ENCODE data around the gene RBM47. TPM values are rescaled to one million over a fixed set of nuclear protein-coding genes. Genes with fewer than 3 reads are reported as not detected.

Gene RBM47
- total and polyA plus RNA-seq, 2 experiments from 2014 or later, result 35.6 to 139 TPM

DNA sequence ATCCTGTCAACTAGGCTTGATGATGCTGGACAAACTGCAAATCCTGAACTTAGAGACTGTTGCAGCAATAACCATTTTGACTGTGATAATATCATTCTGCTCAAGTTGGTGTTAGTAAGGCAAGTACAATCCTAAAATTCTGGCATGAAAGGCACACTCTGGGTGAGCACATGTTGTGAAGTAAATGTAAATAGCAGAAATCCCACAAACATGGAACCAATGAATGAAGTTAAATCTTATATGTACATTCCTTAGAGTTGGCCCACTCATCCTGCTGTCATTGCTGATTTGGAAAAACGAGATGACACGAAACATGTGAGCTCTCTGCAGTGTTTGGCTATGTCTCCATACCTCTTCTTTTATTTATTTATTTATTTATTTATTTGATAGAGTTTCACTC, 21.0 kb downstream of the RBM47 start:
- no peaks in the 10 kb centered on the region for H3K27me3 Mint-ChIP-seq (ENCODE audit: insufficient read depth, low read depth, poor library complexity)
- H3K4me1 Mint-ChIP-seq, result peaks cover 29% of the 10 kb centered on the region
- 0 out of 2 replicates have a peak overlapping the region, but pooled peaks have one; percentile 76 for H3K27ac ChIP-seq (ENCODE audit: low read depth)
- H3K36me3 ChIP-seq (ENCODE audit: insufficient read depth), result no peaks in the 10 kb centered on the region; the same call in none of the 2 replicates
- H3K4me1 ChIP-seq (ENCODE audit: insufficient read depth), result peaks cover 26% of the 10 kb centered on the region
- peaks cover 6% of the 10 kb centered on the region; the same call in 1 of the 2 replicates for H3F3A ChIP-seq (replicated peaks; ENCODE audit: low read depth)
- H4K20me1 ChIP-seq (replicated peaks; ENCODE audit: insufficient read depth), result peaks cover 27% of the 10 kb centered on the region
- H3K27me3 ChIP-seq (ENCODE audit: insufficient read depth), result no peaks in the 10 kb centered on the region
- no peak overlapping the region for H3K4me2 ChIP-seq
- H3K4me3 ChIP-seq, result no peak overlapping the region
- H3K4me3 Mint-ChIP-seq, result no peak overlapping the region
- DNase-seq (ENCODE audit: low spot score) (no peak), ATAC-seq (no peak)
- H3K36me3 Mint-ChIP-seq (ENCODE audit: low read depth), result peaks cover 46% of the 10 kb centered on the region
- H3K79me2 ChIP-seq (replicated peaks; ENCODE audit: insufficient read depth), result peaks cover 100% of the 10 kb centered on the region
- H2AFZ ChIP-seq, result no peak overlapping the region
- H3K9me3 Mint-ChIP-seq, result no peaks in the 10 kb centered on the region
- TF ChIP-seq, protein P1, sequence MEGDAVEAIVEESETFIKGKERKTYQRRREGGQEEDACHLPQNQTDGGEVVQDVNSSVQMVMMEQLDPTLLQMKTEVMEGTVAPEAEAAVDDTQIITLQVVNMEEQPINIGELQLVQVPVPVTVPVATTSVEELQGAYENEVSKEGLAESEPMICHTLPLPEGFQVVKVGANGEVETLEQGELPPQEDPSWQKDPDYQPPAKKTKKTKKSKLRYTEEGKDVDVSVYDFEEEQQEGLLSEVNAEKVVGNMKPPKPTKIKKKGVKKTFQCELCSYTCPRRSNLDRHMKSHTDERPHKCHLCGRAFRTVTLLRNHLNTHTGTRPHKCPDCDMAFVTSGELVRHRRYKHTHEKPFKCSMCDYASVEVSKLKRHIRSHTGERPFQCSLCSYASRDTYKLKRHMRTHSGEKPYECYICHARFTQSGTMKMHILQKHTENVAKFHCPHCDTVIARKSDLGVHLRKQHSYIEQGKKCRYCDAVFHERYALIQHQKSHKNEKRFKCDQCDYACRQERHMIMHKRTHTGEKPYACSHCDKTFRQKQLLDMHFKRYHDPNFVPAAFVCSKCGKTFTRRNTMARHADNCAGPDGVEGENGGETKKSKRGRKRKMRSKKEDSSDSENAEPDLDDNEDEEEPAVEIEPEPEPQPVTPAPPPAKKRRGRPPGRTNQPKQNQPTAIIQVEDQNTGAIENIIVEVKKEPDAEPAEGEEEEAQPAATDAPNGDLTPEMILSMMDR (conservative IDR thresholded peaks at IDR 0.05; ENCODE audit: low read depth in 2 of 2), result no peak
- TF ChIP-seq, protein P2, sequence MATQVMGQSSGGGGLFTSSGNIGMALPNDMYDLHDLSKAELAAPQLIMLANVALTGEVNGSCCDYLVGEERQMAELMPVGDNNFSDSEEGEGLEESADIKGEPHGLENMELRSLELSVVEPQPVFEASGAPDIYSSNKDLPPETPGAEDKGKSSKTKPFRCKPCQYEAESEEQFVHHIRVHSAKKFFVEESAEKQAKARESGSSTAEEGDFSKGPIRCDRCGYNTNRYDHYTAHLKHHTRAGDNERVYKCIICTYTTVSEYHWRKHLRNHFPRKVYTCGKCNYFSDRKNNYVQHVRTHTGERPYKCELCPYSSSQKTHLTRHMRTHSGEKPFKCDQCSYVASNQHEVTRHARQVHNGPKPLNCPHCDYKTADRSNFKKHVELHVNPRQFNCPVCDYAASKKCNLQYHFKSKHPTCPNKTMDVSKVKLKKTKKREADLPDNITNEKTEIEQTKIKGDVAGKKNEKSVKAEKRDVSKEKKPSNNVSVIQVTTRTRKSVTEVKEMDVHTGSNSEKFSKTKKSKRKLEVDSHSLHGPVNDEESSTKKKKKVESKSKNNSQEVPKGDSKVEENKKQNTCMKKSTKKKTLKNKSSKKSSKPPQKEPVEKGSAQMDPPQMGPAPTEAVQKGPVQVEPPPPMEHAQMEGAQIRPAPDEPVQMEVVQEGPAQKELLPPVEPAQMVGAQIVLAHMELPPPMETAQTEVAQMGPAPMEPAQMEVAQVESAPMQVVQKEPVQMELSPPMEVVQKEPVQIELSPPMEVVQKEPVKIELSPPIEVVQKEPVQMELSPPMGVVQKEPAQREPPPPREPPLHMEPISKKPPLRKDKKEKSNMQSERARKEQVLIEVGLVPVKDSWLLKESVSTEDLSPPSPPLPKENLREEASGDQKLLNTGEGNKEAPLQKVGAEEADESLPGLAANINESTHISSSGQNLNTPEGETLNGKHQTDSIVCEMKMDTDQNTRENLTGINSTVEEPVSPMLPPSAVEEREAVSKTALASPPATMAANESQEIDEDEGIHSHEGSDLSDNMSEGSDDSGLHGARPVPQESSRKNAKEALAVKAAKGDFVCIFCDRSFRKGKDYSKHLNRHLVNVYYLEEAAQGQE (IDR thresholded peaks at IDR 0.05; ENCODE audit: unreplicated experiment), result no peak
- no peak for TF ChIP-seq JUNB (IDR thresholded peaks at IDR 0.05; ENCODE audit: unreplicated experiment)
- TF ChIP-seq, protein P3, sequence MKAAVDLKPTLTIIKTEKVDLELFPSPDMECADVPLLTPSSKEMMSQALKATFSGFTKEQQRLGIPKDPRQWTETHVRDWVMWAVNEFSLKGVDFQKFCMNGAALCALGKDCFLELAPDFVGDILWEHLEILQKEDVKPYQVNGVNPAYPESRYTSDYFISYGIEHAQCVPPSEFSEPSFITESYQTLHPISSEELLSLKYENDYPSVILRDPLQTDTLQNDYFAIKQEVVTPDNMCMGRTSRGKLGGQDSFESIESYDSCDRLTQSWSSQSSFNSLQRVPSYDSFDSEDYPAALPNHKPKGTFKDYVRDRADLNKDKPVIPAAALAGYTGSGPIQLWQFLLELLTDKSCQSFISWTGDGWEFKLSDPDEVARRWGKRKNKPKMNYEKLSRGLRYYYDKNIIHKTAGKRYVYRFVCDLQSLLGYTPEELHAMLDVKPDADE (IDR thresholded peaks at IDR 0.05), result no peak
- no peaks in the 10 kb centered on the region for H3K9me2 ChIP-seq (ENCODE audit: insufficient read depth)
- H3K27ac Mint-ChIP-seq, result no peak overlapping the region

DNA sequence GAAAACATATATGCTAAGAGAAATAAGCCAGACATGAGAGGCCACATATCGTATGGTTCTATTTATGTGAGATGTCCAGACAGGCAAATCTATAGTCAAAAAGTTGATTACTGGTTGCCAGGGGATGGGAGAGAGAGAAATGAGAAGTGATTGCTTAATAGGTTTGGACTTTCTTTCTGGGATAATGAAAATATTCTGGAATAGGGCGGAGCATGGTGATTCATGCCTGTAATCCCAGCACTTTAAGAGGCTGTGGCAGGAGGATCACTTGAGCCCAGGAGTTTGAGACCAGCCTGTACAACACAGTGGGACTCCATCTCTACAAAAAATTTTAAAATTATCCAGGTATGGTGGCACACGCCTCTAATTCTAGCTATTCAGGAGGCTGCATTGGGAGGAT, 22.4 kb downstream of the RBM47 start:
- Histone ChIP-seq H3K4me1 (ENCODE audit: insufficient read depth) (peaks cover 23% of the 10 kb centered on the region), H3K79me2 (replicated peaks; ENCODE audit: insufficient read depth) (peaks cover 100% of the 10 kb centered on the region), H3K36me3 (ENCODE audit: insufficient read depth) (no peaks in the 10 kb centered on the region; the same call in 1 of the 2 replicates), H3F3A (replicated peaks; ENCODE audit: low read depth) (peaks cover 6% of the 10 kb centered on the region; the same call in 1 of the 2 replicates), H3K4me2 (no peak overlapping the region), H3K27ac (ENCODE audit: low read depth) (peak overlapping the region; percentile 76; the same call in 1 of the 2 replicates), H2AFZ (no peak overlapping the region), H3K4me3 (no peak overlapping the region), H3K9me2 (ENCODE audit: insufficient read depth) (no peaks in the 10 kb centered on the region), H3K27me3 (ENCODE audit: insufficient read depth) (no peaks in the 10 kb centered on the region), H4K20me1 (replicated peaks; ENCODE audit: insufficient read depth) (peaks cover 24% of the 10 kb centered on the region)
- peaks cover 24% of the 10 kb centered on the region for H3K4me1 Mint-ChIP-seq
- no peaks in the 10 kb centered on the region for H3K9me3 Mint-ChIP-seq
- ATAC-seq, result no peak
- no peaks in the 10 kb centered on the region for H3K27me3 Mint-ChIP-seq (ENCODE audit: insufficient read depth, low read depth, poor library complexity)
- no peak overlapping the region for H3K4me3 Mint-ChIP-seq
- H3K27ac Mint-ChIP-seq, result no peak overlapping the region
- no peak for DNase-seq (ENCODE audit: low spot score)
- H3K36me3 Mint-ChIP-seq (ENCODE audit: low read depth), result peaks cover 43% of the 10 kb centered on the region
- TF ChIP-seq, protein P1 (conservative IDR thresholded peaks at IDR 0.05; ENCODE audit: low read depth in 2 of 2), result no peak
- TF ChIP-seq ZNF114 (CRISPR knock-in tag; IDR thresholded peaks at IDR 0.05) (no peak), CREB1 (CRISPR knock-in tag; IDR thresholded peaks at IDR 0.05; ENCODE audit: low read depth) (no peak), ZNF331 (CRISPR knock-in tag; IDR thresholded peaks at IDR 0.05; ENCODE audit: low read depth) (no peak), NANOG (IDR thresholded peaks at IDR 0.05; ENCODE audit: borderline replicate concordance) (no peak), POLR2AphosphoS5 (IDR thresholded peaks at IDR 0.05; ENCODE audit: low read depth) (no peak), EZH2 (IDR thresholded peaks at IDR 0.05; ENCODE audit: low read depth, unreplicated experiment) (no peak)
- TF ChIP-seq, protein P3 (IDR thresholded peaks at IDR 0.05), result no peak
- TF ChIP-seq, protein P2 (IDR thresholded peaks at IDR 0.05; ENCODE audit: unreplicated experiment), result no peak

Data from GM23338 (cell line).